ENCODE data around the gene CLDN8. TPM values are rescaled to one million over a fixed set of nuclear protein-coding genes. Genes with fewer than 3 reads are reported as not detected.

Gene CLDN8
- polyA plus RNA-seq, 1 donor (not counting 4 experiments of a cell fraction or from before 2014, with no cell fraction given): 0.07 TPM

DNA sequence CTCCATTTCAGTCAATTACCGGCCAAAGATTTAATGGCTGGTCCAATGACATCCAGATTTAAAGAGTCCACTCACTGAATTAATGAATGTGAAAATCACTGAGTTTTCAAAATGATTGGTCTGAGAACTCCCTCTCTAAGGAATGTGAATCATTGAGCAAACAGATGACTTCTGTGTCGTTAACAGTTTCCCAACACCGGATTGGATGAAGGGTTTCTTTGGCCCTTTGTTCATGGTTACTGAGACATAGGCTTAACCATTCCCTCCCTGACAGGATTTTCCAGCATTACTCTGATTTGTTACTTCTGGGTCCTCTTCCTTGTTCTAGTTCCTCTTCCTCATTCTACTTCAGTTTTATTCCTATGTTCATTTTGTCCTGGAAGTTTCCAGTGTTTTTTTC lies 47.8 kb downstream of the CLDN8 start:
- DNase-seq (ENCODE audit: low read depth, low spot score): no peak
- H3K27ac ChIP-seq (ENCODE audit: control insufficient read depth, insufficient read depth, low read length): no peak overlapping the region
- H3K4me3 ChIP-seq (ENCODE audit: control insufficient read depth in 2 of 3, extremely low read depth in 1 of 3, insufficient read depth in 2 of 3, low read depth in 1 of 3, low read length in 3 of 3): no peak overlapping the region
- dilution Hi-C loops (cut with MboI; ENCODE audit: extremely low pct_ligation_motif_present, low sequenced_read_pairs): no loop called here
- no peak overlapping the region for H3K9ac ChIP-seq (ENCODE audit: control insufficient read depth, extremely low read depth, insufficient read depth, low read length)
- H3K9me1 ChIP-seq (ENCODE audit: control insufficient read depth, extremely low read depth, insufficient read depth, low read length): no peaks in the 10 kb centered on the region
- no peaks in the 10 kb centered on the region for H3K27me3 ChIP-seq (ENCODE audit: control insufficient read depth, extremely low read depth, insufficient read depth, low read length)
- no peak overlapping the region for H2AFZ ChIP-seq (ENCODE audit: control insufficient read depth, low read length)
- TF ChIP-seq EZH2 (IDR thresholded peaks at IDR 0.05; ENCODE audit: low read length): no peak
- TF ChIP-seq, protein P1, sequence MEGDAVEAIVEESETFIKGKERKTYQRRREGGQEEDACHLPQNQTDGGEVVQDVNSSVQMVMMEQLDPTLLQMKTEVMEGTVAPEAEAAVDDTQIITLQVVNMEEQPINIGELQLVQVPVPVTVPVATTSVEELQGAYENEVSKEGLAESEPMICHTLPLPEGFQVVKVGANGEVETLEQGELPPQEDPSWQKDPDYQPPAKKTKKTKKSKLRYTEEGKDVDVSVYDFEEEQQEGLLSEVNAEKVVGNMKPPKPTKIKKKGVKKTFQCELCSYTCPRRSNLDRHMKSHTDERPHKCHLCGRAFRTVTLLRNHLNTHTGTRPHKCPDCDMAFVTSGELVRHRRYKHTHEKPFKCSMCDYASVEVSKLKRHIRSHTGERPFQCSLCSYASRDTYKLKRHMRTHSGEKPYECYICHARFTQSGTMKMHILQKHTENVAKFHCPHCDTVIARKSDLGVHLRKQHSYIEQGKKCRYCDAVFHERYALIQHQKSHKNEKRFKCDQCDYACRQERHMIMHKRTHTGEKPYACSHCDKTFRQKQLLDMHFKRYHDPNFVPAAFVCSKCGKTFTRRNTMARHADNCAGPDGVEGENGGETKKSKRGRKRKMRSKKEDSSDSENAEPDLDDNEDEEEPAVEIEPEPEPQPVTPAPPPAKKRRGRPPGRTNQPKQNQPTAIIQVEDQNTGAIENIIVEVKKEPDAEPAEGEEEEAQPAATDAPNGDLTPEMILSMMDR (optimal IDR thresholded peaks at IDR 0.05 in 1 of 3, IDR thresholded peaks at IDR 0.05 in 1 of 3, conservative IDR thresholded peaks at IDR 0.05 in 1 of 3; ENCODE audit: extremely low read depth in 1 of 3, insufficient read depth in 2 of 3, low read length in 3 of 3): no peak
- no peaks in the 10 kb centered on the region for H3K79me2 ChIP-seq (ENCODE audit: control insufficient read depth, insufficient read depth, low read length)
- H3K4me1 ChIP-seq (ENCODE audit: control insufficient read depth, extremely low read depth, insufficient read depth, low read length): peaks cover 11% of the 10 kb centered on the region
- H3K9me3 ChIP-seq (ENCODE audit: control insufficient read depth, low read depth, low read length): no peaks in the 10 kb centered on the region
- no peaks in the 10 kb centered on the region for H3K36me3 ChIP-seq (ENCODE audit: control insufficient read depth in 2 of 2, extremely low read depth in 1 of 2, insufficient read depth in 2 of 2, low read length in 2 of 2)
- no peak for FAIRE-seq
- H3K4me2 ChIP-seq (ENCODE audit: control insufficient read depth, extremely low read depth, insufficient read depth, low read depth, low read length): no peak overlapping the region
- H4K20me1 ChIP-seq (ENCODE audit: control insufficient read depth, extremely low read depth, insufficient read depth, low read length): no peaks in the 10 kb centered on the region

DNA sequence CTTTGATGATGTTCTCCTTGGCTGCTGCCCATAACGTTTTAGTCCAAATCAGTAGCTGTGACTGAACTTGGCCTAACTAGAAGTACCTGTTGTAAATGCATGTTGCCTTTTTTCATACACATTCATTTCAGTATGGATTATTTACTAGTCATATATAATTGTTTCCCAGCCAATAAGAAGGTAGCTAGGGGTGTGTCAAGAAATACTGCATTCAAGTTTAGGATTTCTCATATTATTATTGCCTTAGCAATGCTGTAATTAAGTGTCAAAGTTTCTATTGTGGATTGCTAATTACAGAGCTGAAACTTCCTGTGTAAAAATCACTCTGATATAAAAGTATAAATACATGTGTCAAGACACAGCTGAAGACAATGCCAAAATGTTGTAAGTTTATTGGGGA lies 49.2 kb downstream of the CLDN8 start, which contains the start of gene CLDN17:
TSS of gene CLDN17 (minus strand) at position 101 of the 400 bp plus-strand sequence. CDS start 188 bp downstream, outside the sequence.
- dilution Hi-C loops (cut with MboI; ENCODE audit: extremely low pct_ligation_motif_present, low sequenced_read_pairs): no loop called here
- Histone ChIP-seq H3K79me2 (ENCODE audit: control insufficient read depth, insufficient read depth, low read length) (no peaks in the 10 kb centered on the region), H3K9me3 (ENCODE audit: control insufficient read depth, low read depth, low read length) (no peaks in the 10 kb centered on the region), H3K9ac (ENCODE audit: control insufficient read depth, extremely low read depth, insufficient read depth, low read length) (no peak within 1 kb of the TSS), H3K4me3 (ENCODE audit: control insufficient read depth in 2 of 3, extremely low read depth in 1 of 3, insufficient read depth in 2 of 3, low read depth in 1 of 3, low read length in 3 of 3) (no peak within 1 kb of the TSS), H3K27me3 (ENCODE audit: control insufficient read depth, extremely low read depth, insufficient read depth, low read length) (no peaks in the 10 kb centered on the region), H2AFZ (ENCODE audit: control insufficient read depth, low read length) (no peak within 1 kb of the TSS), H3K4me1 (ENCODE audit: control insufficient read depth, extremely low read depth, insufficient read depth, low read length) (peaks cover 11% of the 10 kb centered on the region), H3K27ac (ENCODE audit: control insufficient read depth, insufficient read depth, low read length) (no peak within 1 kb of the TSS), H3K9me1 (ENCODE audit: control insufficient read depth, extremely low read depth, insufficient read depth, low read length) (no peaks in the 10 kb centered on the region), H4K20me1 (ENCODE audit: control insufficient read depth, extremely low read depth, insufficient read depth, low read length) (no peaks in the 10 kb centered on the region), H3K4me2 (ENCODE audit: control insufficient read depth, extremely low read depth, insufficient read depth, low read depth, low read length) (no peak within 1 kb of the TSS), H3K36me3 (ENCODE audit: control insufficient read depth in 2 of 2, extremely low read depth in 1 of 2, insufficient read depth in 2 of 2, low read length in 2 of 2) (no peaks in the 10 kb centered on the region)
- FAIRE-seq (no peak), DNase-seq (ENCODE audit: low read depth, low spot score) (no peak)
- TF ChIP-seq, protein P1 (optimal IDR thresholded peaks at IDR 0.05 in 1 of 3, IDR thresholded peaks at IDR 0.05 in 1 of 3, conservative IDR thresholded peaks at IDR 0.05 in 1 of 3; ENCODE audit: extremely low read depth in 1 of 3, insufficient read depth in 2 of 3, low read length in 3 of 3): no peak
- TF ChIP-seq EZH2 (IDR thresholded peaks at IDR 0.05; ENCODE audit: low read length): no peak

All from keratinocyte (primary cell).